Measurements from ENCODE around the gene PHACTR1.

Gene PHACTR1

DNA sequence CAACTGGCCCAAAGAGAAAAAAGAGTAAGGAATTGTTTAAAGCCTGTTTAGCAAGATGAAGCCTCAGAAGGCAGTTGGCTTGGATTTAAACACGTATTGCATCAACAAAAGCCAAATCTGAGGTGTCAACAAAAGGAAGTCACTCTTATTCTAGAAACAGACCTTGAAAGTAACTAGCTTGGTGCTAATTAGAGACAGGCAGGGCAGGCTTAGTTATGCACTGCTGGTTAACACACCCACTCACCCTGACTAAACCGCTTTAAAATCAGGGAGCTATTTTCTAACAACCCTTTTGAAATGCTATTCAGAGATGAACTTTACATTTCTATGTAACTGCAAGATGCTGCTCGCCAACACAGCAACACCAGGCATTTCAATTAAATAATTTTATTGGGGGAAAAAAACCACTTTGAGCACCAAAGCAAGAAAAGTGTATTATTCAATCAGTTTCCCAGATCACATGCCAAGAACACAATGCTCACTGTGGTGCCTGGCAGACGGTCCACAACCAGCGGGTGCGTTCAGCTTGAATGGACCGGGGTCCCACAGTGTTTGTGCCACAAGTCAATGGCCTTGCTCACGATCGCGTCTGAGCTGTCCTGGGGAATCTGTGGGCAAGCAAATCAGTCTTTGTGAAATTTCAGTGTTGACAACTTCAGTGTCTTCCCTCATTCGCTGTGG is 588.2 kb downstream of the PHACTR1 start:
- Histone ChIP-seq H3K27me3 (ENCODE audit: insufficient read depth, poor library complexity, severe bottlenecking) (no peaks in the 10 kb centered on the region), H3K4me3 (replicated peaks; ENCODE audit: insufficient read depth, low read length) (no peak overlapping the region), H3K27ac (replicated peaks) (no peak overlapping the region)
- TF ChIP-seq CTCF (IDR thresholded peaks at IDR 0.05; ENCODE audit: insufficient read depth, low read length) (no peak), GABPA (IDR thresholded peaks at IDR 0.05; ENCODE audit: low read depth) (no peak), POLR2AphosphoS5 (IDR thresholded peaks at IDR 0.05; ENCODE audit: low read depth) (no peak), SPI1 (IDR thresholded peaks at IDR 0.05; ENCODE audit: borderline replicate concordance, low read depth) (no peak)
- TF ChIP-seq, protein P1, sequence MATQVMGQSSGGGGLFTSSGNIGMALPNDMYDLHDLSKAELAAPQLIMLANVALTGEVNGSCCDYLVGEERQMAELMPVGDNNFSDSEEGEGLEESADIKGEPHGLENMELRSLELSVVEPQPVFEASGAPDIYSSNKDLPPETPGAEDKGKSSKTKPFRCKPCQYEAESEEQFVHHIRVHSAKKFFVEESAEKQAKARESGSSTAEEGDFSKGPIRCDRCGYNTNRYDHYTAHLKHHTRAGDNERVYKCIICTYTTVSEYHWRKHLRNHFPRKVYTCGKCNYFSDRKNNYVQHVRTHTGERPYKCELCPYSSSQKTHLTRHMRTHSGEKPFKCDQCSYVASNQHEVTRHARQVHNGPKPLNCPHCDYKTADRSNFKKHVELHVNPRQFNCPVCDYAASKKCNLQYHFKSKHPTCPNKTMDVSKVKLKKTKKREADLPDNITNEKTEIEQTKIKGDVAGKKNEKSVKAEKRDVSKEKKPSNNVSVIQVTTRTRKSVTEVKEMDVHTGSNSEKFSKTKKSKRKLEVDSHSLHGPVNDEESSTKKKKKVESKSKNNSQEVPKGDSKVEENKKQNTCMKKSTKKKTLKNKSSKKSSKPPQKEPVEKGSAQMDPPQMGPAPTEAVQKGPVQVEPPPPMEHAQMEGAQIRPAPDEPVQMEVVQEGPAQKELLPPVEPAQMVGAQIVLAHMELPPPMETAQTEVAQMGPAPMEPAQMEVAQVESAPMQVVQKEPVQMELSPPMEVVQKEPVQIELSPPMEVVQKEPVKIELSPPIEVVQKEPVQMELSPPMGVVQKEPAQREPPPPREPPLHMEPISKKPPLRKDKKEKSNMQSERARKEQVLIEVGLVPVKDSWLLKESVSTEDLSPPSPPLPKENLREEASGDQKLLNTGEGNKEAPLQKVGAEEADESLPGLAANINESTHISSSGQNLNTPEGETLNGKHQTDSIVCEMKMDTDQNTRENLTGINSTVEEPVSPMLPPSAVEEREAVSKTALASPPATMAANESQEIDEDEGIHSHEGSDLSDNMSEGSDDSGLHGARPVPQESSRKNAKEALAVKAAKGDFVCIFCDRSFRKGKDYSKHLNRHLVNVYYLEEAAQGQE (IDR thresholded peaks at IDR 0.05; ENCODE audit: insufficient replicate concordance, low read depth) = no peak
- DNase-seq (ENCODE audit: low read depth in 1 of 2, low spot score in 1 of 2) = no peak

DNA sequence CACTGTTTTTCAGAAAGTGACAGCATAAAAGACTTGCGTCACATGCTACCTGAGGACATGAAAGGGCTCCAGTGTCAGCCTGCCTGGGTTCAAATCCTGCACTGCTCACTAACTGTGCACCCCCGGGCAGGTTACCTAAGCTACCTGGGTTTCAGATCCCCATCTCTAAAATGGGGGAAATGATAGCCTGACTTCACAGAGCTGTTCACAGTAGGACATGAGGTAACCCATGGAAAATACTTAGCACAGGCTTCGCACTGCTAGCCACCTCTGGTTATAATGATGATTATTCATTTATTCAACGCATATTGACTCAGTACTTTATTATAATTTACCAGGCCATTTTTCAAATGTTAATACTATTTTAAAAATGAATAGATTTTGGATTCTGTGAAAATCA is 588.7 kb downstream of the PHACTR1 start:
- no peak overlapping the region for H3K4me3 ChIP-seq (replicated peaks; ENCODE audit: insufficient read depth, low read length)

GRCh38 chr6:13305791-13306190 is 589.2 kb downstream of the PHACTR1 start:
- Histone ChIP-seq H3K27me3 (ENCODE audit: insufficient read depth, poor library complexity, severe bottlenecking) (no peaks in the 10 kb centered on the region), H3K4me3 (replicated peaks; ENCODE audit: insufficient read depth, low read length) (no peak overlapping the region), H3K27ac (replicated peaks) (no peak overlapping the region)
- no peak for TF ChIP-seq CTCF (IDR thresholded peaks at IDR 0.05; ENCODE audit: insufficient read depth, low read length)
- no peak for TF ChIP-seq POLR2AphosphoS5 (IDR thresholded peaks at IDR 0.05; ENCODE audit: low read depth)
- TF ChIP-seq GABPA (IDR thresholded peaks at IDR 0.05; ENCODE audit: low read depth) = no peak
- TF ChIP-seq, protein P1 (IDR thresholded peaks at IDR 0.05; ENCODE audit: insufficient replicate concordance, low read depth) = no peak
- TF ChIP-seq SPI1 (IDR thresholded peaks at IDR 0.05; ENCODE audit: borderline replicate concordance, low read depth) = no peak
- DNase-seq (ENCODE audit: low read depth in 1 of 2, low spot score in 1 of 2) = no peak

More for the DNA sequence above, 588.7 kb downstream of the PHACTR1 start:
- no peak for TF ChIP-seq POLR2AphosphoS5 (IDR thresholded peaks at IDR 0.05; ENCODE audit: low read depth)
- TF ChIP-seq GABPA (IDR thresholded peaks at IDR 0.05; ENCODE audit: low read depth) = no peak
- no peak for TF ChIP-seq CTCF (IDR thresholded peaks at IDR 0.05; ENCODE audit: insufficient read depth, low read length)
- TF ChIP-seq SPI1 (IDR thresholded peaks at IDR 0.05; ENCODE audit: borderline replicate concordance, low read depth) = no peak
- TF ChIP-seq, protein P1 (IDR thresholded peaks at IDR 0.05; ENCODE audit: insufficient replicate concordance, low read depth) = no peak
- DNase-seq (ENCODE audit: low read depth in 1 of 2, low spot score in 1 of 2) = no peak
- H3K27me3 ChIP-seq (ENCODE audit: insufficient read depth, poor library complexity, severe bottlenecking) = no peaks in the 10 kb centered on the region
- no peak overlapping the region for H3K27ac ChIP-seq (replicated peaks)
